ENCODE measurements around the gene MOB1A.
"Not testable (repeated sequence)": the region's sequence is repeated elsewhere in the genome, so short reads cannot be mapped to it uniquely, and the experiment has no call there.

The MOB1A gene

DNA sequence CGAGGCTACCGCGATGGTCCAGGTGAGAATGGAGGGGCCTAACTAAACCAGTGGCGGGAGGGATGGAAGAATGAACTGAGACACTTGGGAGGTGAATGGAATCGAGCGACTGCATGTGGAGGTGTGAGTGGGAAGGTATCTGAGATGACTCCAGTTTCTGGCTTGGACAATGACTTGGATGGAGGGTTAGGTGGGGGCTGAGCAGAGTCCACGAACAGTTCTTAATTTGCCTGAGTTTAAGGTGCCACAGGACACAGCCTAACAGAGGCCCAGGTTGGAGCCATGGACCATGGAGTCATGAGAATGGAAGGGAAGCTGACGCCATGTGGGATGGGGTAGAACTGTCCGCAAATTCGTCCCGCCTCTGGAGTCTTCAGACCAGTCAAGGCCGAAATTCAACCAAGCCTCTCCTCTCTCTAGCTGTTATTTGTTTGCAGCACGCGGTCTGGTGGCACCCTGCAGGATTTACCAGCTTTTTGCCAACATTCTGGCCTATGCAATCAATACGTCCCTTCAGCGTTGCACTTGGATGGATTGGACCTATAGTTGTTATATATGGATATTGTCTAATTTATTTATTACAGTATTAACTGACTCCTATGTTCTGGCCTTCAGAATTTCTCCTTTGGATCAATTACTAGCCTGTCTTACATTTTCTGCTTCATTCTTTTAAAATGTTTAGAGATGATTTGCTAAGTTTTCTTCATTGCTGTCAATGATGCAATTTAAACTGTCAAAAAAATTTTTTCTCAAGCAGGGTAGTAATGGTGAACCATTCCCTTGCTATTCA is 30.0 kb downstream of the MOB1A start:
- DNase-seq (ENCODE audit: low spot score): no peak

DNA sequence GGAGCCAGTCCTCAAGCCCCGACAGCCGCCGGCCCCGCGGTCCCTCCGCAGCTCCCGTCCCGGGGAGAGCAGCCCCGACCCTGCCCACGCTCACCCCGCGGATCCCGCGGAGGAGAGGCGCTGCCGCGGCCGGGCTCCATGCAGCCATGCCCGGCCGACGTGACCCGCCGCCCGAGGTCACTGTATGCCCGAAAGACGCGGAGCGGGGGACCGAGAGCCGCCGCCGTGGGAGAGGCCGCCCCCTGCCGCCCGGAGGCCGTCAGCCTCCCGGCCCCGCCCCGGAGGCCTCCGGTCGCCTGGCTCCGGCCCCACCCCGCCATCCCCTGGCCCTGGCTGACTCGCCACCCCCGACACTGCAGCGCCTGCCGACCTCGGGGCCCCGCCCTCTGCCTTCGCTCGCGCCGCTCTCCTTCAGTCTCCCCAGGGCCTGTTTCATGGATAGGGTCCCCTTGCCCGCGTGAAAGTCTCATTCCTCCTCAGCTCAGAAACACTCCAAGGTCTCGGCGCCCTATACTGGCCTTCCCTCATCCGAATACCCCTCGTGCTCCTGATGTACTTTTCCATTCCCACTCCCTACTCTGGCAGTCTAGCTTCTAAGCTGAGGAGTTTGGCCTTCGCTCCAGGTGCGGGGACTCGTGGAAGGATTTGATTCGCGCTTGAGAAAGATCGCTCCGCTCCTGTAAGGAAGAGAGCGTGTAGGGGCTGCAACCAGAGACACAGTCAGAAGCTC is 30.8 kb downstream of the MOB1A start, which contains the start of gene BOLA3:
BOLA3 (minus strand) TSS at position 186 of the 730 bp plus-strand sequence; CDS start at position 148, 38 bp downstream.
- peak; percentile 85 for DNase-seq (ENCODE audit: low spot score)

DNA sequence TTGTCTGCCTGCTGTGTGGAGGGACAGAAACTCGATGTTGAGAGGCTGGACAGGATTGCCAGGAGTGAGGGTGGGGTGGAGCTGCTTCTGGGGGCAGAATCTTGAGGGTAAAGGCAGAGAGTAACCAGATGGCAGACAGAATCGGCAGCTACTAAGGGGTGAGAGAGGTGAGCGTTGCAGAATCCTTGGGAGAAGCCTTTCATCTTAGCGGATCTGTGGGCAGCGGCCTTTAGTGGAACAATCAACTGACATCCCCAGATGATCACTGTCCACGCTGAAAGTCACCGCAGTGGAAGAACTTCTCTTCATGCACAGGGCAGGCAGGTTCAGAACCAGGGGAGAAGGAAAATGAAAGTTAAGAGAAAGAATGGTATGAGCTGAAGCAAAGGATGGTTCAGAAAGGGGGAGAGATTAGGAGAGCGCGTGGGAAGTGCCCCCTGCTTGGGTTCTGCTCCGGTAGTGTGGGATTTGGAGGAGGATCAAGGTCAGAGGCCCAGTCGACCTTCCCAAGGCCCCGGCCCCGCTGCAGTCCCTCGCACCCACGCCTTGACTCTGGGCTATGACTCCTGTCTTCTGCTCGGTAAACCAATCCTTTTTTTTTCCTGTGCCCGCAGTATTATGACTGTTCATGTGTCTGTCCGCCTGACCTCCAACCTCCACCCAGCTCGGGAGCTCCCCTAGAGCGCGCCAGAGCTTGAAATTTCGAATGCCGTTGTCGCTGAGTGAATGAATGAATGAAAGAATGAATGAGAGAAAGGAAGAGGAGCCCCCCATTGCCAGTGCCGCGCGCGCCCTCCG is 31.6 kb downstream of the MOB1A start:
- DNase-seq (ENCODE audit: low spot score): peak; percentile 31

DNA sequence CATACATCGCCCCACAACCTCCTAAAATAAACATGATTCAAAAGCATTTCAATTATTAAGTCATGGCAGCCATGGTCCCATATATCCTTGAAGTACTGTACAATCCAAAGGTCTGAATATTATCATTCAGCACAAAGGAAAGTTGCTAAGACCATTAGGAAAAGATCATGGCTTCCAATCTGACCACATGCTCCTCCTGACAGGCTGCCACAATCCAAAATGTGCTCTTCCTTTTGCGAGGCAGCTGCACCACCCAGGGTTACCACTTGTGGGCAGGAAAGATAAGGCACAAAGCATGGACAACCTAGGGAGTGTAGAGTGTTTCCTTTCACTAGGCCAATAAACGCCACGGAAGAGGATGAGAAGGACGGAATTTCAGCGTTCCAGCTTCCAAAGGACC is 36.3 kb downstream of the MOB1A start:
- no peak for DNase-seq (ENCODE audit: low spot score)

DNA sequence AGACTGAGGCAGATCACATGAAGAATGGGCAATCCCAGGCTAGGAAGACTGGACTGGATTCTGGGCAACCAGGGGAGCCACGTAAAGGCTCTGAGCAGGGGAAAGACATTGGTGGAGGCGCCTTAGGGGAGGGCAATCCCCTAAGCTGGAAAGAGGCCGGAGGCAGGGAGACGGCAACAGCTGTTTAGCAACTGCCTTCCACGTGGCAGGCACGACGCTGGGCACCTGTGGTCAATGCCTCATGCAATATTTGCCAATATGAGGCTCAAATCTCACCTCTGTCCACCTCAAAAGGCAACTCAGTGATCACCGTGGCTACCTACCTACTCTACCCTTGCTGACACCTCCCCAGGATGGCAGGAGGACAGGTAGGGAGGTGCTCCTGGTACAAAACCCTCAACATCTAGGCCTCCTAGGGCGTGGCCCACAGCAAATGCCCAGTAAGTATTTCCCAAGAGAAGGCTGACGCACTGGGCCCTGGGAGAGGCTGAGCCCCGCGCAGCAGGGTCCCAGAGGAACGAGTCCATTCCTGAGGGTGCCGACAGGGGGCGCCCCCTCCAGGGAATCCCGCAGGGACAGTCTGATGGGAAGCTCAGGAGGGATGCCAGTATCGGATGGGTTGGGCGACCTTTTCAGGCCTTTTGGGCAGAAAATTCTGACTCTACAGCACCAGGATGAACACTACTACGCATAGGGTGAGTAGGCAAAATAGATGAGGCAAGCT is 39.9 kb downstream of the MOB1A start:
- no peak for DNase-seq (ENCODE audit: low spot score)

DNA sequence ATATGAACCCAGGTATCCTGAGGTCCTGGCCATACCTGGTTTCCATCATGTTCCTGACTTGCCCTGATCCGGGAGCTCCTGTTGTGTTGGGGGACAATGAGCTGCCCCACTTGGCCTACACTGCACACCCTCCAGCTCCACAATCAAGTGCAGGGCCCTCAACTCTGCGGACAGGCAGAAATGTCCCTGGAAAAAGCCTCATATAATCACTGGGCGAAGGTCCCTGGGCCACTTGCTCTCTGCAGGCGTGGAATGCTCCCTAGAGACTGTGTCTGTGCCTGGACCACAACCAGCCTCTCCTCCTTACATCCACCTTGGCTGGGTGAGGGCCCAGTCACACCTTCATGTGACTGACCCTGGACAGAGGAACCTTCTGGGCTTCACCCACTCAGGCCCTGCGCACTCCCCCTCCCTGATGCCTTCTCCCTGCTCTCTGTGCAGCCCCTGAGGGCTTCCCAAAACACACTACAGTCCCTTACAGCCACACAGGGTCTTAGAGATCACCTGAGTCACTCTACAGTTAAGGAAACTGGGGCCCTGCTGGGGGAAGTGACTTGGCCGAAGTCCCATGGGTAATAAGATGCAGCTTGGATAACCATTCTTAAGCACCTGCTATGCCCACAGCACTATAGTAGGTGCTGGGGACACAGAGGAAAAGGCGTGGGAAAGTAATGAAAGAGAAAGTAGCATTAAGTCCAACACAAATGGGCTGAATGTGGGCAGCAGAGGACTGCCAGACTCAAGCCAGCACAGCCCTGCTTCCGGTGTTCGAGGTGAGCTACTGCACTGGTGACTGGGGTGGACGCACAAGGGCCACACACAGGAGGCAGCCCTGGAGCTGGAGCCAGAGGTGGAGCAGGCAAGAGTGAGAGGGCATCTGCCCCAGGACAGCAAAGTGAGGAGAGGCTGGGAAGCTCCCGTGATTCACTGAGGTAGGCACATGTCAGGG is 40.8 kb downstream of the MOB1A start:
- no peak for DNase-seq (ENCODE audit: low spot score)

DNA sequence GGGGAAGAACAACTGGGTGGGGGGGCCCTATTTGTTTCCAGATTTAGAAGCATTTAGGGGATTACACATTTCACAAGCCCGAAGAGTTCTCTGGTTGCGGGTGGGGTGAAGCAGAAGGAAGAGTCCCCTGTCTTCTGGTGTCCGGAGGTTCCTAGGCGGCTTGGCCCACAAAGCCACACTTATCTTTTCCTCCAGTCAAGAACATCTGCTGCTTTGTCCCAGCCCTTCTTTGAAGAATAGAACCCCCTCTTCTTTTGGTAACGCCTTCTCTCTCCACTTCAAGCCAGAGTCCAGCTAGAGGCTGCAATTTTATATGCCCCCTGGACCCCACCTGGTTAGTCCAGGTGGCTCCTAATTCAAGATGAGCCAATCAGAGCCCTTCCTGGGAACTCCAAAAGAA is 46.8 kb downstream of the MOB1A start:
- no peak for DNase-seq (ENCODE audit: low spot score)

DNA sequence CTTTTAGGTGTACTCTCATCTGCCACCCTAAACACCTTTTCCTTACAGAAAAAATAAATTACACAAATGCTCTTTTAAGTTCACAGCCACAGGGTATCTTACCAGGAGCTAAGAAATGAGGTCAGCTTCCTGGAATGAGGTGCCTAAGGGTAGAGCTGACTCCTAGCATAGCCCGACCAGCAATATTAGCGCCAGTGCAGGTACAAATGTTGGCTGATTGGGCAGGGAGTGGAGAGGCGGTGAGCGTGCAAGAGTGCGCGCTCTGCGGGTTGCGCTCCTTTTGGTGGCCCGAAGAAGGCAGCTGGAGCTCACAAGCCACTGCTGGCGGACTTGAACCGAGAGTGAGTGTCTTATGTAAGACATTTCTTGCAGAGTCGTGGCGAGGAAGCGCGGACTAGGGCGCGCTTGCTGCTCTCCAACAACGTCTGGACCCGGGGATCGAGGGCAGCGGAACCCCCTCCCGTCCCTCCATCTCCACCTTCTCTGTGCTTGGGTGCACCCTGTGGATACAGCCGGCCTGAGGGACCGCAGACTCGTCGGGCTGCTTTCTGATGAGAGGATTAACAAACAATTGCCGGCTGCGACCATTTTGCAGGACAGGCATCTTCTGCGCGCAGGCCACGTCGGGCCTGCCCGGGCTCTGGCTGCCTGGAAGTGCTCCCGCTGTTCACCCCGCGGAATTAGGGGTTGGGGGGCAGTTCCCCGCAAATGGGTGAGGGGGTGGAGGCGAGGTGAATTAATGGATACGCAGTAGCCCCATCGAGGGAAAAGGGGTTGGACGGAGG is 48.3 kb downstream of the MOB1A start:
- no peak for DNase-seq (ENCODE audit: low spot score)

DNA sequence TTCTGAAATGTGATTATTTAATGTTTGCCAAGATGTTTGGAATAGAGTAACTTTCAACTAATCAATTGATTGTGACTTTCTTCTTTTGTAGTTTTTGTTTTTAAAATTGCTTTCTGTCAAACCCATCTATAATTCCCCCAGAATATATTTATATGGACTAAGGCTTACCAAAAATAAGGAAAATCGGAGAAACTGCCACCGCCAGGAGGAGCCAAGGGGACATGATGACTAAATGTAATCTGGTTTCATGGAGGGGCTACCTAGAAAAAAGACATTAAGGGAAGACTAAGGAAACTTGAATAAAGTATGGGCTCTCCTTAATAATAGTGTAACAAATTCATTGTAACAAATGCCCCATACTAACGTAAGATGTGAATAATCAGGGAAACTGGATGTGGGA is 50.5 kb downstream of the MOB1A start:
- no peak for DNase-seq (ENCODE audit: low spot score)

DNA sequence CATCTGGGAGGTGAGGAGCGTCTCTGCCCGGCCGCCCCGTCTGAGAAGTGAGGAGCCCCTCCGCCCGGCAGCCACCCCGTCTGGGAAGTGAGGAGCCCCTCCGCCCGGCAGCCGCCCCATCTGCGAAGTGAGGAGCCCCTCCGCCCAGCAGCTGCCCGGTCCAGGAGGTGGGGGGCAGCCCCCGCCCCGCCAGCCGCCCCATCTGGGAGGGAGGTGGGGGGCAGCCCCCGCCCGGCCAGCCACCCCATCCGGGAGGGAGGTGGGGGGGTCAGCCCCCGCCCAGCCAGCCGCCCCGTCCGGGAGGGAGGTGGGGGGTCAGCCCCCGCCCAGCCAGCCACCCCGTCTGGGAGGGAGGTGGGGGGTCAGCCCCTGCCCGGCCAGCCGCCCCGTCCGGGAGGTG is 54.7 kb downstream of the MOB1A start:
- not testable (repeated sequence) for DNase-seq (ENCODE audit: low spot score)

DNA sequence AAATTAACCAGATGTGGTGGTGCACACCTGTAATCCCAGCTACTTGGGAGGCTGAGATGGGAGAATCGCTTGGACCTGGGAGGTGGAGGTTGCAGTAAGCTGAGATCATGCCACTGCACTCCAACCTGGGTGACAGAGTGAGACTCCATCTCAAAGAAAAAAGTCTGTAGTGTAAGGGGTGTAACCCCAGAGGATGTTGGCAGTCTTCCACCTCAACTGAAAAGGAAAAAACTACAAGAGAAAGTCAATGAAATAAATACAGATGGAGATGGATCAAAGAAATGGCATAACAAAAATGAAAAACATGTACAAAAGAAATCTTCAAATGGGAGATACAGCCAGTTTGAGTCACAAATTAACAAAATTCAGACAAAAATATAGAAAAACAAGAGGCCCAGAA is 56.8 kb downstream of the MOB1A start:
- not testable (repeated sequence) for DNase-seq (ENCODE audit: low spot score)

DNA sequence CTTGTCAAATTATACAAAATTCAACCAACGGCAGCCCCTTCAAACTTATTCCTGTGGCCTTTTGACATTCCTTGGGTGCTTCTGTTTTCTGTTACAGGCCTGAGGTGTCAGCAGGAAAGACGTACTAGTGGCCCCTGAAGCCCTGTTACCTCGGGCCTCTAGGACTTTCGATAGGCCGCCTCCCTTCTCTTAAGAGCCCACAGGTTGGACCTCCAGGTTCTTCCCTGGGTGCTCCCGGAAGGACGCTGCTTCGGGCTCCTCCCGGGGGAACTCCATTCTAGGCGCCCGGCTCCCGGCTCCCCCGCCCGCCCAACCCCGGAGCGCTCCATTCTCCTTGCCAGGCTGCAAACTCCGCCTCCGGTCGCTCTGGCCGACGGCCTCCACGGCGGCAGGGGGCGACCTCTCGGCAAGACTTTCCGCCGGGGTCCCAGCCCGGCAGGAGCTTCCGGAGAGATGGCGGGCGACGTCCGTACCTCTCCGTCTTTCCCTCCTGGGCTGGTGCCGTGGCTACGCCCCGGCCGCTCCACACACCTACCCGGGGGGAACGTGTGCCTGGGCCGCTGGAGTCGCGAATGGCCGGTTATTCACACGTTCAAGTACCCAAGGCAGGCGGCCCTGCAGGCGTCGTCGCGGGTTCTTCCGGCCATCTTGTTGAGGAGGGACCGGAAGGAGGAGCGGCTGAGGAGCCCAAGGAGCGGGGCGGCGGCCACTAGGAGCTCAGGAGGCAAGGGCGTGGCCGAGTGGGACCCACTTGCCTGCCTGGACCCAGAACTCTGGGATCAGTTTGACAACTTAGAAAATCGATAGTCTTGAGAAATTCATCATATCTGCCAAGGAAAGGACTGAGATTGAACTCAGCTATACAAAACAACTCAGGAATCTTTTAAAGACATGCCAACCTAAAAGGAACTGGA is 58.5 kb downstream of the MOB1A start:
- peak; percentile 88 for DNase-seq (ENCODE audit: low spot score)

DNA sequence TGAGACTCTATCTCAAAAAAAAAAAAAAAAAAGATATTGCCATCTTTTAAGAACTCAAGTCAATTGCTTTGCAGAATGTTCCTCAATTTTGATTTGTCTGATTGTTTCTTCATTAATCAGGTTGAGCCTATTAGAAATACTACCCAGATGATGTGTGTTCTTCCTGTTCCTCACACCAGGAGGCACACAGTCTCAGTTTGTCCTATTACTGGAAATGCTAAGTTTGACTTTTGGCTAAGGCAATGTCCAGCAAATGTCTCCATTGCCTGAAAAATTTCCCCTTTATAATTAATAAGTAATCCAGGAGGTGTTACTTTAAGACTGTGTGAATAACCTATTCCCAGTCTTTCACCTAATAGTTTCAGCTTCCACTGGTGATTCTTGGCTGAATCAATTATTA is 59.3 kb downstream of the MOB1A start:
- DNase-seq (ENCODE audit: low spot score): no peak

DNA sequence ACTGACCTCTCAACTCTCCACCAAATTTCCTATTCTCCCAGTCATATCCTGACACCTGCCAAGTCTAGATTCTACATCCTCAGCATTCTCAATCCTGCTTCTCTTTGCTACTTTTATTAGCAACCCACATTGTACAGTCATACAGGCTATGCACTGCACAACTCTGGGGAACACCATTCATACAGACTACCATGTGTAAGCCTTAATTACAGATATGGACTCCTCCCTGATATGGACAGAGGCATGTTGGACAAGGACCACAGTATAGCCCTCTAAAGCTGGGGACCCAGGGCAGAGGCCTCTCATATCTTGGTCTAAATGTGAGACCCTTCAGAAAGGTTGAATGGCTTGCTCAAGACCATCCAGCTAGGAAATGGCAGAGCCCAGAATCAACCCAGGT is 67.3 kb downstream of the MOB1A start:
- no peak for DNase-seq (ENCODE audit: low spot score)

DNA sequence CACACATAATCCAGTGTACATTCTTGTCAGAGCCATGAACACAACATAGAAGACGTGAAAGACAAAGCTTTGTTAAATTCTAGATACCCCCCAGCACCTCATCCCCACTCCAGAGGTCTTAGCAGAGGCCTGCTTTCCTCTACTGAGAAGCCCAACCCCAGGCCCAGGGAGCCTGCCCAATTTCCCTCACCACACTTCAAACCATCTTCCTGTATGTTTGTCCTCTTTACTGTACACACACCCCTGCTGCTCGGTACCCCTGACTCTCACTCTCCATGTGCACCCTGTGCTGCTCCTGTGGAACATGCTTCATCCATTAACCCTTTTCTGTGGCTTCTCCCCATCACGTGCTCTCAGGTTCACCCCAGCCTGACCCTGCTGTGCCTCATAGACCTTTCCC is 68.1 kb downstream of the MOB1A start:
- no peak for DNase-seq (ENCODE audit: low spot score)

DNA sequence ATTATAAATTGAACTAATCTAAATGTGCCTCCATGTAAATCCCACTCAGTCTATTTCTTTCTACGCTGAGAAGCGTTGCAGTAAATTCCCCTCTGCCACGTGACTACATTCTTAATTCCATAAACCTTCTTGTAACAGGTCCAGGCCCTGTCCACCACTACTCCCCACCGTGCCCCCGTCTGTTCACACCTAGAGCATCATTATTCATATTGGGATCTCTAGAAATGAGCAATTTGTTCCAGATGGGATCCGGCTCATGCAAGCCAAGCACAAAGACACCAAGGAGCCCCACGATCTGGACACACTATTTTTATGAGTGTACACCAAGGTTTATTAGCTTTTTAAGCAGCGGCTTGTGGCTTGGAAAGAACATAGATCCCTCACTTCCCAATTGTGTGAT is 69.1 kb downstream of the MOB1A start:
- no peak for DNase-seq (ENCODE audit: low spot score)

DNA sequence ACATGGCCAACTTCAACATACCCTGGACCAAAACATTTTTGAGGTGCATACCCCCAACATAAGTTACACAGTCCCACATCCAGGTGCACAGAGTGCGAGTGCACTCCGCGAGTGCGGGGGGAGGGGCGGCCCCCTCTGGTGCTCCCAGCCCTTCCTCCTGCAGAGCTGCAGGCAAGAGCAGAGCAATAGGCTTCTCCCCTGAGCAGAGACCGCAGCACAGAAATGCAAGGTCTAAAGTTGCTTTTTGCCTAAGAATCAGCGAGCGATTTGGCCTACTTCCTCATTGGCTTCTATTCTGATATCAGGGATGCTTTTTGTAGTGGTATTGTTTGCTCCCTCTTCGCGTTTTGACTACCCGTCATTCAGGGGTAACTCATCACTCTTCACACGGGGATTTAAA is 71.6 kb downstream of the MOB1A start:
- no peak for DNase-seq (ENCODE audit: low spot score)

DNA sequence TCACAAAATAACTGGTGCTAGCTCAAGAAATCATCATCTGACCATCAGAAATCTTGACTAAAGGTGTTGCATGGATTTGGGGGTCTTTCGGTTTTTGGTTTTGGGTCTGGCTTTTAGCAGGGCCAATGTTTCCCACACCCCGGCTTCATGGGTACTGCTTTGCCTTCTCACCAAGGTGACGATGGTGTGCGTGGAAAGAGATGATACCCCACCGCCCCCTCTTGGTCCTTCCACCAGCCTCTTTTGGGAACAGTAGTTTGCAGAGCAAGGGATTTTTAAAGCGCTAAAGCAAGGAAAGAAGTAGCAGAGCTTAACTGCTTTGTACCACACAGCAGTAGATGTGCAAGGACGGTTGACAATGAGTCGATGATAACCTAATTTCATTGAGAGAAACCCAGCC is 73.3 kb downstream of the MOB1A start:
- no peak for DNase-seq (ENCODE audit: low spot score)

DNA sequence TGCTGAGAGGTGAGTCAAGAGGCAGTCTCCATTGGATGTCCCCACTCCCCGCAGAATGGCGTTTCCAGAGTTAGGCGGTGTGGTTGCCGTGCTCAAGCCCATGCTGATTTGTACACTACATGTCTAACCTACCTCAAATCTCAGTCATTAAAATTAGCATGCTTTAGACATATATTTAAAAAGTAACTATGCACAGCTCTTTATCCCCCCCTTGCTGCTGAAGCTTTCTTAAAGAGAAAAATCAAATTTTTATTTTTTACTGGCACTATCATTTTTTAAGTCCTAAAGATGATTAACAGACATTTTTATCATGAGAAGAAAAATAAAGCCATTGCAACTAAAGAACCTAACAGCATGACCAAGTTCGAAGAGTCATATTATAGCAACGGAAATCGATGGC is 73.8 kb downstream of the MOB1A start:
- no peak for DNase-seq (ENCODE audit: low spot score)

Measured in CD4-positive, alpha-beta T cell treated with Interleukin-2 at 100 ng/mL for 4 hours (primary cell).